Liver (tissue), 9 donors: Measurements from ENCODE around the gene STXBP1. TPM values are rescaled to one million over a fixed set of nuclear protein-coding genes. Genes with fewer than 3 reads are reported as not detected.

Experiments
- DNase-seq: peaks from one replicate; pipeline ENCODE4 v3.0.0-alpha.2; 2017; ENCODE audit warnings: low spot score
- H3K27ac ChIP-seq, 2 donors: one replicate each; pipeline ENCODE4 v1.7.0; 2013; ENCODE audit warnings: inconsistent platforms in 2 of 2, low read length in 2 of 2, control low read depth in 1 of 2, low read depth in 1 of 2, mild to moderate bottlenecking in 1 of 2
- H3K27me3 ChIP-seq, 4 donors: one replicate each; pipeline versions ENCODE4 v1.6.1 to v1.7.0; 2013; ENCODE audit warnings: low read length in 3 of 4, inconsistent platforms in 1 of 4, mild to moderate bottlenecking in 1 of 4, moderate library complexity in 1 of 4; ENCODE audit not compliant: control insufficient read depth in 4 of 4, insufficient read depth in 4 of 4
- H3K36me3 ChIP-seq, 4 donors: one replicate each; pipeline versions ENCODE4 v1.6.1 to v1.7.0; 2013; ENCODE audit warnings: low read length in 3 of 4, mild to moderate bottlenecking in 3 of 4, low read depth in 1 of 4, moderate library complexity in 1 of 4; ENCODE audit not compliant: control insufficient read depth in 4 of 4, insufficient read depth in 3 of 4
- H3K4me1 ChIP-seq, 4 donors: one replicate each; pipeline versions ENCODE4 v1.6.1 to v1.7.0; 2013; ENCODE audit warnings: low read length in 3 of 4, mild to moderate bottlenecking in 3 of 4, moderate library complexity in 1 of 4; ENCODE audit not compliant: control insufficient read depth in 4 of 4, insufficient read depth in 4 of 4
- H3K4me3 ChIP-seq, 3 donors: one replicate each; pipeline versions ENCODE4 v1.6.1 to v1.7.0; 2013; ENCODE audit warnings: low read length in 3 of 3, control low read depth in 1 of 3, low read depth in 1 of 3, mild to moderate bottlenecking in 1 of 3
- H3K9ac ChIP-seq, 2 donors: one replicate each; pipeline ENCODE4 v1.7.0; 2013; ENCODE audit warnings: low read length in 2 of 2, mild to moderate bottlenecking in 2 of 2, moderate library complexity in 2 of 2, control low read depth in 1 of 2, low read depth in 1 of 2
- H3K9me3 ChIP-seq, 4 donors: one replicate each; pipeline versions ENCODE4 v1.6.1 to v1.7.0; 2013; ENCODE audit warnings: low read length in 3 of 4; ENCODE audit not compliant: control insufficient read depth in 4 of 4
- ATF3 ChIP-seq: IDR thresholded peaks from 2 replicates; pipeline ENCODE4 v1.6.1; 2016; ENCODE audit warnings: antibody characterized with exemption
- CTCF ChIP-seq: fragments of 150-350 bp; IDR thresholded peaks from 2 replicates; pipeline ENCODE4 v1.5.1; 2017; ENCODE audit warnings: improper control_type of control experiment, low read depth, low read length; ENCODE audit not compliant: missing input control
- EGR1 ChIP-seq, 2 donors: IDR thresholded peaks; 2 replicates each; pipeline ENCODE4 v1.6.1; 2016 to 2018; ENCODE audit warnings: antibody characterized with exemption in 2 of 2, low read depth in 2 of 2
- FOXA1 ChIP-seq: IDR thresholded peaks from 2 replicates; pipeline ENCODE4 v1.6.1; 2016; ENCODE audit warnings: antibody characterized with exemption
- FOXA2 ChIP-seq: IDR thresholded peaks from 2 replicates; pipeline ENCODE4 v1.6.1; 2016; ENCODE audit warnings: antibody characterized with exemption
- GABPA ChIP-seq, 2 donors: IDR thresholded peaks in 1 of 2; conservative IDR thresholded peaks in 1 of 2; 2 replicates each; pipeline ENCODE4 v1.6.1; 2016; ENCODE audit warnings: antibody characterized with exemption in 2 of 2, mild to moderate bottlenecking in 1 of 2, moderate library complexity in 1 of 2
- HNF4A ChIP-seq, 2 donors: conservative IDR thresholded peaks; 2 replicates each; pipeline ENCODE4 v1.6.1; 2016; ENCODE audit warnings: antibody characterized with exemption in 2 of 2, mild to moderate bottlenecking in 2 of 2
- HNF4G ChIP-seq: IDR thresholded peaks from 2 replicates; pipeline ENCODE4 v1.6.1; 2016; ENCODE audit warnings: antibody characterized with exemption
- JUND ChIP-seq, 2 donors: IDR thresholded peaks; 2 replicates each; pipeline ENCODE4 v1.6.1; 2016; ENCODE audit warnings: antibody characterized with exemption in 2 of 2
- NR2F2 ChIP-seq: IDR thresholded peaks from 2 replicates; pipeline ENCODE4 v1.6.1; 2016; ENCODE audit warnings: antibody characterized with exemption
- REST ChIP-seq: IDR thresholded peaks from 2 replicates; pipeline ENCODE4 v1.6.1; 2016; ENCODE audit warnings: antibody characterized with exemption, mild to moderate bottlenecking
- RXRA ChIP-seq, 2 donors: IDR thresholded peaks; 2 replicates each; pipeline ENCODE4 v1.6.1; 2017 to 2018; ENCODE audit warnings: antibody characterized with exemption in 2 of 2, mild to moderate bottlenecking in 1 of 2
- SP1 ChIP-seq: IDR thresholded peaks from 2 replicates; pipeline ENCODE4 v1.6.1; 2018; ENCODE audit warnings: antibody characterized with exemption, mild to moderate bottlenecking
- TAF1 ChIP-seq: conservative IDR thresholded peaks from 2 replicates; pipeline ENCODE4 v1.6.1; 2016; ENCODE audit warnings: antibody characterized with exemption, mild to moderate bottlenecking
- YY1 ChIP-seq: IDR thresholded peaks from 2 replicates; pipeline ENCODE4 v1.6.1; 2016; ENCODE audit warnings: antibody characterized with exemption, mild to moderate bottlenecking
- ZBTB33 ChIP-seq: IDR thresholded peaks from 2 replicates; pipeline ENCODE4 v1.6.1; 2016; ENCODE audit warnings: antibody characterized with exemption
- WGBS: extraction: QIAGEN DNeasy Blood & Tissue Kit; methylation state at CpG from one replicate; pipeline ENCODE4 v1.1.7; 2013; 5-methylcytosine and 5-hydroxymethylcytosine counted together
- polyA plus RNA-seq, 2 donors: library from polyadenylated mRNA; stranded (reverse) in 1 of 2; unstranded in 1 of 2; fragments of 200-250 nt in 1 of 2; fragments of >200 nt in 1 of 2; fragmentation: Nextera tagmentation in 1 of 2; extraction: Ambion mirVana in 1 of 2; gene quantifications; one replicate each; pipeline versions ENCODE4 v1.2.1 to v1.2.3, GENCODE V29; 2013 to 2015
- total RNA-seq, 2 donors: library from RNA; depleted of rRNA; stranded (reverse); fragments of >200 nt; gene quantifications; one replicate each; pipeline ENCODE4 v1.2.3, GENCODE V29; 2014
- donor health status: healthy.
- donor health status: healthy.
- donor health status: healthy.
- donor health status: healthy.
- donor health status: healthy.

STXBP1 gene
- total and polyA plus RNA-seq, 4 donors = 1.7 to 4.6 (median 2.3) TPM

- Histone ChIP-seq H3K4me3 (no peak overlapping the region), H3K9me3 (no peaks in the 10 kb centered on the region), H3K9ac (no peak overlapping the region), H3K27ac (no peak overlapping the region), H3K4me1 (peaks cover 4 to 12% (median 8%) of the 10 kb centered on the region in 4 donors), H3K36me3 (no peaks in the 10 kb centered on the region), H3K27me3 (no peaks in the 10 kb centered on the region)
- no peak for TF ChIP-seq FOXA2
- no peak for TF ChIP-seq TAF1
- TF ChIP-seq REST = no peak
- no peak for TF ChIP-seq EGR1 (IDR thresholded peaks at IDR 0.05; ENCODE audit: low read depth in 2 of 2)
- no peak for TF ChIP-seq ZBTB33
- no peak for TF ChIP-seq HNF4G
- TF ChIP-seq ATF3 = no peak
- TF ChIP-seq HNF4A (conservative IDR thresholded peaks at IDR 0.05) = no peak
- no peak for TF ChIP-seq RXRA (IDR thresholded peaks at IDR 0.05)
- TF ChIP-seq NR2F2 = no peak
- no peak for TF ChIP-seq FOXA1
- TF ChIP-seq SP1 = no peak
- no peak for TF ChIP-seq GABPA (IDR thresholded peaks at IDR 0.05 in 1 of 2, conservative IDR thresholded peaks at IDR 0.05 in 1 of 2)
- no peak for TF ChIP-seq JUND (IDR thresholded peaks at IDR 0.05)
- 94% methylated on average over 10 of the region's 10 CpGs for whole genome bisulfite sequencing
- DNase-seq = no peak
Observed at GRCh38 chr9:127712867-127713266, 100.8 kb downstream of the STXBP1 start.

- 84% methylated on average over 19 of the region's 19 CpGs for WGBS
- Histone ChIP-seq H3K9me3 (no peaks in the 10 kb centered on the region), H3K9ac (no peak overlapping the region), H3K4me1 (peaks cover 4 to 12% (median 8%) of the 10 kb centered on the region in 4 donors), H3K4me3 (no peak overlapping the region), H3K27ac (no peak overlapping the region), H3K27me3 (no peaks in the 10 kb centered on the region), H3K36me3 (no peaks in the 10 kb centered on the region)
- no peak for DNase-seq
- no peak for TF ChIP-seq JUND (IDR thresholded peaks at IDR 0.05)
- TF ChIP-seq ATF3 = no peak
- TF ChIP-seq EGR1 (IDR thresholded peaks at IDR 0.05; ENCODE audit: low read depth in 2 of 2) = no peak
- TF ChIP-seq YY1 = no peak
- TF ChIP-seq HNF4G = no peak
- no peak for TF ChIP-seq FOXA1
- no peak for TF ChIP-seq ZBTB33
- TF ChIP-seq SP1 = no peak
- no peak for TF ChIP-seq FOXA2
- no peak for TF ChIP-seq CTCF
- no peak for TF ChIP-seq TAF1
- no peak for TF ChIP-seq NR2F2
- no peak for TF ChIP-seq GABPA (IDR thresholded peaks at IDR 0.05 in 1 of 2, conservative IDR thresholded peaks at IDR 0.05 in 1 of 2)
- no peak for TF ChIP-seq REST
Observed at GRCh38 chr9:127714020-127714750, 102.1 kb downstream of the STXBP1 start.
